ENCODE measurements around the gene NLRP4. TPM values are rescaled to one million over a fixed set of nuclear protein-coding genes. Genes with fewer than 3 reads are reported as not detected.
"Not testable (repeated sequence)": the region's sequence is repeated elsewhere in the genome, so short reads cannot be mapped to it uniquely, and the experiment has no call there.

The NLRP4 gene
- polyA plus RNA-seq, 4 donors = not detected

DNA sequence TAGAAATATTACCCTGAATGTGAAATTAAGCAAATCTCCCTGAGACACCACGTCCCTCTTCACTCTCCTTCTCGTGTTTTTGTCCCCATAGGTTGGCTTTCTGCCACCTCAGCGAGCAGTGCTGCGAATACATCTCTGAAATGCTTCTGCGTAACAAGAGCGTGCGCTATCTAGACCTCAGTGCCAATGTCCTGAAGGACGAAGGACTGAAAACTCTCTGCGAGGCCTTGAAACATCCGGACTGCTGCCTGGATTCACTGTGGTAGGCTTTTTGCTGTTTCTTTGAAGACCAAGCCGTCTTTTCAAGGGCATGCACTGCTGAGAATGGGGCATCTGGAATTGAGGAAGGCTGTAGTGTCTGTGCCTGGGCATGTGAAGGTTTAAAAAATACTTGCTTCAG, 34.4 kb downstream of the NLRP4 start:
- no peak for DNase-seq (ENCODE audit: low read depth in 4 of 4, low spot score in 2 of 4)

DNA sequence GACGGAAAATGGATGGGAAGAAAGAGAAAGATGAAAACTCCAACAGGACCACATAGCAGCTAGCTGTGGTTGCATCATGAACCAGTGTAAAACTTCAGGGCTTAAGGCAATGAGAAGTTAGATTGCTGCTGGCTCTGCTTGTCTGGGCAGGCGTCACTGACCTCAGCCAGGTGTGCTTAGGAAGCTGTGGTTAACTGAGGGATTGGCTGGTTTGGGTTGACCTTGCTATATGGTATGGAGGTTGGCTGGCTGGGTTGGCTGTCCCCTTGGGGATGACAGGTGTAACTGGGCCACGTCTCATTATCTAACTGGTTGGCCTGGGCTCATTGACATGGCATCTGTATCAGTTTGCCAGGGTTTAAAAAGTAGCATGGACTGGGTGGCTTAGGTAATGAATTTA, 40.9 kb downstream of the NLRP4 start:
- no peak for DNase-seq (ENCODE audit: low read depth in 4 of 4, low spot score in 2 of 4)

DNA sequence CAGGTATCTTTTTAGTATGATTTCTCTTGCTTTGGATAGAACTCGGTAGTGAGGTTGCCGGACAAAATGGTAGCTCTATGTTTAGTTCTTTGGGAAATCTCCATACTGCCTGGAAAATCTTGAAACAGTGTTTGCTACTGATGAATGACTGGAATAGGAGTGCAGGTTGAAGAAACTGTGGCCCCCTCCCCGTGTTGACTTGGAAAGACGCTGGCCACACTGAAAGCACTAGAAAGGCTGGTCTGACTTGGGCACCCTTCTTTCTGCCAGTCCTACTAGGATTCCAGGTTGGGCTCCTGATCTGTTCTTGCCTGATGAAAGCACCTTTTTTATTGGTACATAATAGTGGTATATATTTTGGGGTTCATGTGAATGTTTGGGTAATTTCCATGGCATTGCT, 46.3 kb downstream of the NLRP4 start:
- DNase-seq (ENCODE audit: low read depth in 4 of 4, low spot score in 2 of 4) = no peak

DNA sequence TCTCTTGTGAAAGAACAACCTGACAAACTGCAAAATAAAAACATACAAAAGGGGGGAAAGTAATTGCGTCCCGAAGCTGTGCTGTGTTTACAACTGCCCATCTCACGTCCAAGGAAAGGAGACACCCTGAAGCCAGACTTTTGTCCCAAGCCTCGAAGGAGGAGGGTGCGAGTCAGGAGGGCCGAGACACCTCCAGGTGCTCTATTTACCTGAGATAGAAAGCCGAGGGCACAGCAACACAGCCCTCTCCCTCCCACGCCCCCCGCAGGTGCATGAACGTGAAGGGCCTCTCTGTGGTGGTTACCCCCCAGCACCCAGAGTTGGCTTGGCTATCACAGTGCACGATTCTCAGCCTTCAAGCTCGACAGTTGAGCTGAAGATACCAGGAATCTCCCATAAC, 62.6 kb downstream of the NLRP4 start:
- DNase-seq (ENCODE audit: low read depth in 4 of 4, low spot score in 2 of 4) = no peak

GRCh38 chr19:55901369-55902079, 65.2 kb downstream of the NLRP4 start:
- no peak for DNase-seq (ENCODE audit: low read depth in 4 of 4, low spot score in 2 of 4)

DNA sequence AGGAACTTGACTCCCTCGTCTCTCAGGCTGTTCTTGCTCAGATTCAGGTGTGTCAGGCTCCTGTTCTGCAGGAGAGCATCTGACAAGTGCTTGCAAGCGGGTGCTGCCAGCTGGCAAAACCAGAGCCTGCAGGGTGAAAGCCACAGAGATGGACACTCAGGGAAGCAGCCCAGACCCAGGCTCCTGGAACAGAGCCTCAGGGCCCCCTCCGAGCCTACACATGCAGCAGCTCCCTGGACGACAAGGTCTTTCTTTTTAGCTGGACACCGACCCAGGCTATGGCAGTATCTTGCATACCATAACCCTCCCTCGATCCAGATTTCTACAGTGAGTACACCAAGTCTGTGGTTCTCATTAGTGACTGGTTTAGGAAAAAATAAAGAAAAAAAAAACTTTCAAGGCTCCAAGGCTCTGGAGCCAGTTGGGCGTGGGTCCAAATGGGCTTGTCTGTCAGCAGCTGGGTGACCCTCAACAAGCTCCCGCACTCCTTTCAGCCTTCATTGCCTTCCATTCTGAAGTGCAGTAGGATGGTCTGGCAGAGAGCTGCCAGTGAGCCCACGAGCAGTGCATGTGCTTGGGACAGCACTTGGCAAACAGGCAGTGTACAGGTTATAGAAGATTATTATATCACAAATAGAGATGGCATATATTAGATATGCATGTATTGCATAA, 65.9 kb downstream of the NLRP4 start:
- DNase-seq (ENCODE audit: low read depth in 4 of 4, low spot score in 2 of 4) = no peak

DNA sequence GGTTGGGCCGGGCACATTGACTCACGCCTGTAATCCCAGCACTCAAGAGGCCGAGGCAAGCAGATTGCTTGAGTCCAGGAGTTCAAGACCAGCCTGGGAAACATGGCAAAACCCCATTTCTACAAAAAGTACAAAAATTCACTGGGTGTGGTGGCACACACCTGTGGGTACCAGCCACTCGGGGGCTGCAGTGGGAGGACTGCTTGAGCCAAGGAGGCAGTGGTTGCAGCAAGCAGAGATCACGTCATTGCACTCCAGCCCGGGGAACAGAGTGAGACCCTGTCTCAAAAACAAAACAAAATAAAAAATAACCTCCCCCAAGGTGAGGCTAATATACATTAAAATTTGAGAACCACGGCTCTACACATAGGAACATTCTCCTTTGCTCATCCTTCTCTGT, 70.9 kb downstream of the NLRP4 start:
- DNase-seq (ENCODE audit: low read depth in 4 of 4, low spot score in 2 of 4) = no peak

DNA sequence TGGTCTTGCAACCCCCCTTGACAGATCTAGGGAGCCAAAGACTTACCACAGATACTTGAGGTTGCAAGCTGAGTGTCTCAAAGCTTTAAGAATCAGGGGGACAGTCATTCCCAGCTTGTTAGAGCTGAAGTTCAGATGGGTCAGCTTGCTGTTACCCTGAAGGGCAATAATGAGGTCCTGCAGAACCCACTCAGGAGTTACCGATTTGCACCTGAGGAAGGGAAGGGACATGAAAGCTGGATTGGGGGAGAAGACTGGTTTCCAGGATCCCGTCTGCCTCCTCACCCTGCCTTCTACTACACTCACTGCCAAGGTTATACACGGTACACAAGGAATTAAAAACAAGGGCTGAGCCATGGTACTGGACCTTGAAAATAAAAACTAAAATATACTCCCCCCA, 71.4 kb downstream of the NLRP4 start:
- DNase-seq (ENCODE audit: low read depth in 4 of 4, low spot score in 2 of 4) = no peak

DNA sequence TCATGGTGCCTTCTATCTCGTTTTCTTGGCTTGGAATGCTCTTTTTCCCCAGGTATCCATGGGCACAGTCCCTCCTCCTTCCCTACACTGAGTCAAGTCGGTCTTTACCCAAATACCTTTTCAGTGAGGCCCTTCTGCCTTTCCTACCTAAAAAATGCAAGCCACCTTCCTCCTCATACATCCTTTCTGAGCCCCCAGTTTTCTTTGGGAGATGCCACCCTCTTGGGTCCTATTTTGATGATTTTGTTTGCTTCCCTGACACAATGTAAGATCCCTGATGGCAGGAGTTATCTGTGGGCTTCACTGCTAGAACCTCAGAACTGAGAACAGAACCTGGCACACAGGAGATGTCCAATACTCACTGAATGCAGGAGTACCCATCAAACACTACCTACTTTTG, 73.5 kb downstream of the NLRP4 start:
- no peak for DNase-seq (ENCODE audit: low read depth in 4 of 4, low spot score in 2 of 4)

DNA sequence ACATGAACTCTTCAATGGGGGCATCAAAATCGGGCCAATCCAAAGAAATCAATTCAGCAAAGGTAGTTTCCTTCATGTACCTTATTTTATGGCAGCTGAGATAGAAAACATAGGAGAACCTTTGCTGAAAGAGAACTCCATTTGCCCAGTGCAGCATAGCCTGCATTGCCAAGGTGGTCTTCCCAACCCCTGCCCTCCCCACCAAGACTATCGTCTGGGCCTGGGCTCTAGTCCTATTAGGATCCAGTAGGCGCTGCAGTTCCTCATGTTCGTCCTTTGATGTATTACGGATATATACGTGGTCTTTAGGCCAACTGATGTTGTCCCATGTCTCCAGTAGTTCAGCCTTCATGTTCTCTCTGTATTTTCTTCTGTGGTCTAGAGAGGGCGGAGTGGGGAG, 76.6 kb downstream of the NLRP4 start:
- no peak for DNase-seq (ENCODE audit: low read depth in 4 of 4, low spot score in 2 of 4)

GRCh38 chr19:55913643-55914268, 77.4 kb downstream of the NLRP4 start:
- no peak for DNase-seq (ENCODE audit: low read depth in 4 of 4, low spot score in 2 of 4)

DNA sequence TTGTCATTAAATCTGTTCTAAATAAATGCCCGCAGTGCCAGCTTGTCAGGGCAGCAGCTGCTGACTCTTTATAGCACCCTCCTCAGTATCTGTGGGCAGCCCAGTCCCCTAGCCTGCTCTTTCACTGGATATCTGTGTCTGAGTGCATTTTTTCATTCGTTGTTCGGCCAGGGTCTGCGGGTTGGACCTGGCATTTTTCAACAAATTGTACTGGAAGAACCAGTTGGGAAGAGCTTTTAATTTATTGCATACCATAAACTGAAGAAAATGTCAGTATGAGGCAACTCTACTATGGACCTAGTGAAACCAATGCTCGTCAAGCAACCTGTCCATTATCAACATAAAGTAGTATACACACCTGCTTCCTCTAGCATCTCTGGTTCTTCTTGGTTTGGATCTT, 87.2 kb downstream of the NLRP4 start:
- DNase-seq (ENCODE audit: low read depth in 4 of 4, low spot score in 2 of 4) = no peak

GRCh38 chr19:55927991-55928390, 91.7 kb downstream of the NLRP4 start:
- DNase-seq (ENCODE audit: low read depth in 4 of 4, low spot score in 2 of 4) = no peak

- DNase-seq (ENCODE audit: low read depth in 4 of 4, low spot score in 2 of 4) = not testable (repeated sequence)
Measured at GRCh38 chr19:55929258-55929657, 92.9 kb downstream of the NLRP4 start.

DNA sequence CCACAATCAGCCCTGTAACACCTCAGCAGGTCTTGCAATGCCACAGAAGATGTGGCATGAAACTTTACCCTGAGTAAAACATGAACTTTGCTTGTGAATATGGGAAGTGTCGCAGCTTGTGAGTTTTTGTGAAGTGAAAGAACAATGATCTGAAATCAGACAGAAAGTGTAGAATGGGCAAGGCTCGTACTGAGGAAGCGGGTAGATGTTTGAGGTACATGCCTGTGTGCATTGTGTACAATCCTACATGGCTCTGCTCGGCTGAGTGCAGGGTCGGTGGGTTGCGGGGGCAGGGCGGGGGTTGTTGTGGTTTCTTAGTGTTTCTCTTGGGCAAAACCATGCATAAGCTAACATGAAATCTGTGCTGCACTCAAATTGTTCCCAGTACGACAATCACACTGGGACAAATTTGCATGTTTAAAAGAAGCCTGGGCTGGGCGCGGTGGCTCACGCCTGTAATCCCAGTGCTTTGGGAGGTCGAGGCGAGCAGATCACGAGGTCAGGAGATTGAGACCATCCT, 94.7 kb downstream of the NLRP4 start:
- no peak for DNase-seq (ENCODE audit: low read depth in 4 of 4, low spot score in 2 of 4)

Other genes with a start within 250 kb of the NLRP4 start
- 10 to 100 TPM; 15.7 to 28.9 (median 23.4) TPM for gene FIZ1, start 237.0 kb upstream of the NLRP4 start, polyA plus RNA-seq (ENCODE audit: insufficient read length in 4 of 4)
- gene ZNF524, start 236.3 kb upstream of the NLRP4 start, polyA plus RNA-seq (ENCODE audit: insufficient read length in 4 of 4) = 10 to 100 TPM in 2 of 4 donors, 1 to 10 TPM in 2; 5.3 to 14.8 (median 10.9) TPM
- 10 to 100 TPM in 2 of 4 donors, 1 to 10 TPM in 2; 5.8 to 15.1 (median 11.3) TPM for gene ZNF865, start 230.9 kb upstream of the NLRP4 start, polyA plus RNA-seq (ENCODE audit: insufficient read length in 4 of 4)
- gene ZNF784, start 212.0 kb upstream of the NLRP4 start, polyA plus RNA-seq (ENCODE audit: insufficient read length in 4 of 4) = 10 to 100 TPM in 3 of 4 donors, 1 to 10 TPM in 1; 9.1 to 15.0 (median 12.9) TPM
- 10 to 100 TPM; 33.8 to 67.1 (median 51.7) TPM for gene ZNF580, start 195.5 kb upstream of the NLRP4 start, polyA plus RNA-seq (ENCODE audit: insufficient read length in 4 of 4)
- 10 to 100 TPM; 23.8 to 33.5 (median 28.0) TPM for gene ZNF581, start 192.9 kb upstream of the NLRP4 start, polyA plus RNA-seq (ENCODE audit: insufficient read length in 4 of 4)
- gene CCDC106, start 188.3 kb upstream of the NLRP4 start, polyA plus RNA-seq (ENCODE audit: insufficient read length in 4 of 4) = 10 to 100 TPM; 18.3 to 29.6 (median 25.8) TPM
- gene U2AF2, start 181.5 kb upstream of the NLRP4 start, polyA plus RNA-seq (ENCODE audit: insufficient read length in 4 of 4) = 100 to 1,000 TPM; 150 to 257 (median 198) TPM
- 100 to 1,000 TPM in 3 of 4 donors, 10 to 100 TPM in 1; 92.1 to 157 (median 133) TPM for gene EPN1, start 161.3 kb upstream of the NLRP4 start, polyA plus RNA-seq (ENCODE audit: insufficient read length in 4 of 4)
- under 1 TPM in 2 of 4 donors, not detected in 2; 0.03 to 0.08 TPM for gene NLRP9, start 98.1 kb upstream of the NLRP4 start, polyA plus RNA-seq (ENCODE audit: insufficient read length in 4 of 4)
- under 1 TPM in 2 of 4 donors, not detected in 2; 0.16 to 0.25 TPM for gene RFPL4A, start 77.4 kb upstream of the NLRP4 start, polyA plus RNA-seq (ENCODE audit: insufficient read length in 4 of 4)
- not detected for gene RFPL4AL1, start 67.4 kb upstream of the NLRP4 start, polyA plus RNA-seq (ENCODE audit: insufficient read length in 4 of 4)
- under 1 TPM; 0.08 to 0.21 (median 0.14) TPM for gene NLRP11, start 4.5 kb upstream of the NLRP4 start, polyA plus RNA-seq (ENCODE audit: insufficient read length in 4 of 4)
- not detected for gene NLRP13, start 95.8 kb downstream of the NLRP4 start, polyA plus RNA-seq (ENCODE audit: insufficient read length in 4 of 4)
- under 1 TPM in 1 of 4 donors, not detected in 3; 0.03 TPM for gene NLRP8, start 111.3 kb downstream of the NLRP4 start, polyA plus RNA-seq (ENCODE audit: insufficient read length in 4 of 4)
- not detected for gene NLRP5, start 150.2 kb downstream of the NLRP4 start, polyA plus RNA-seq (ENCODE audit: insufficient read length in 4 of 4)